ENCODE results near the gene CYTH2.

CYTH2 gene

GRCh38 chr19:48469289-48469881 is at the start of gene CYTH2:
Gene CYTH2 (plus strand): TSS chr19:48469369. CDS start chr19:48469508, 139 bp downstream.
- DNase-seq = peak; percentile 53

GRCh38 chr19:48421548-48421947 is 47.6 kb upstream of the CYTH2 start:
- DNase-seq = no peak

- no peak for DNase-seq
Observed at GRCh38 chr19:48424694-48425219, 44.4 kb upstream of the CYTH2 start.

GRCh38 chr19:48428670-48429069 is 40.5 kb upstream of the CYTH2 start:
- no peak for DNase-seq

GRCh38 chr19:48433337-48433736 is 35.8 kb upstream of the CYTH2 start:
- no peak for DNase-seq

- DNase-seq = no peak
Observed at GRCh38 chr19:48436586-48436985, 32.6 kb upstream of the CYTH2 start.

- no peak for DNase-seq
Observed at GRCh38 chr19:48441360-48442050, 27.7 kb upstream of the CYTH2 start.

- DNase-seq = no peak
Observed at GRCh38 chr19:48442116-48443035, 26.8 kb upstream of the CYTH2 start.

- no peak for DNase-seq
Observed at GRCh38 chr19:48443256-48443655, 25.9 kb upstream of the CYTH2 start.

GRCh38 chr19:48443731-48444128 is 25.4 kb upstream of the CYTH2 start:
- DNase-seq = no peak

GRCh38 chr19:48444129-48444935 is 24.8 kb upstream of the CYTH2 start:
- no peak for DNase-seq

- DNase-seq = no peak
Observed at GRCh38 chr19:48444936-48445200, 24.3 kb upstream of the CYTH2 start.

- DNase-seq = no peak
Observed at GRCh38 chr19:48445256-48445605, 23.9 kb upstream of the CYTH2 start.

GRCh38 chr19:48445606-48446481 is 23.3 kb upstream of the CYTH2 start, which contains the start of gene GRWD1:
Gene GRWD1 (plus strand): TSS chr19:48445983. CDS start chr19:48446006, 23 bp downstream.
- peak; percentile 95 for DNase-seq

- no peak for DNase-seq
Observed at GRCh38 chr19:48446579-48446978, 22.6 kb upstream of the CYTH2 start.

- no peak for DNase-seq
Observed at GRCh38 chr19:48448563-48448962, 20.6 kb upstream of the CYTH2 start.

- no peak for DNase-seq
Observed at GRCh38 chr19:48450441-48450840, 18.7 kb upstream of the CYTH2 start.

GRCh38 chr19:48450863-48451262 is 18.3 kb upstream of the CYTH2 start:
- no peak for DNase-seq

GRCh38 chr19:48451624-48452023 is 17.5 kb upstream of the CYTH2 start:
- no peak for DNase-seq

GRCh38 chr19:48452289-48453190 is 16.6 kb upstream of the CYTH2 start:
- no peak for DNase-seq

Data from CD4-positive, alpha-beta T cell treated with Interferon gamma for 1 hour (primary cell).